A204.1 (cell line): Measurements from ENCODE around the gene PRR14.
A peak's percentile ranks its signal among the peaks of the same experiment; 100 is the strongest.

ENCODE experiments used
- FAIRE-seq: peaks from 2 replicates; lab custom pipeline; 2012; peaks lifted over from hg19 to GRCh38; lab: Jason Lieb, UNC

The PRR14 gene

GRCh38 chr16:30650369-30651123, at the start of gene PRR14:
PRR14 (plus strand) TSS chr16:30650960; CDS start chr16:30651646, 686 bp downstream.
- FAIRE-seq: peak; percentile 97

GRCh38 chr16:30601966-30602365, 48.8 kb upstream of the PRR14 start:
- no peak for FAIRE-seq

- FAIRE-seq: no peak
These were observed 48.0 kb upstream of the PRR14 start for GRCh38 chr16:30602616-30603277.

GRCh38 chr16:30603945-30604315, 46.8 kb upstream of the PRR14 start:
- no peak for FAIRE-seq

- no peak for FAIRE-seq
These were observed 46.3 kb upstream of the PRR14 start for GRCh38 chr16:30604316-30604947.

GRCh38 chr16:30605158-30605557, 45.6 kb upstream of the PRR14 start:
- no peak for FAIRE-seq

- FAIRE-seq: no peak
These were observed 44.8 kb upstream of the PRR14 start for GRCh38 chr16:30606004-30606403.

GRCh38 chr16:30609002-30609925, 41.5 kb upstream of the PRR14 start:
- FAIRE-seq: no peak

- peak; percentile 95 for FAIRE-seq
These were observed 40.6 kb upstream of the PRR14 start, which contains the start of gene ZNF689 for GRCh38 chr16:30609926-30610839. ZNF689 (minus strand) TSS chr16:30610389; CDS start chr16:30610041, 348 bp downstream.

GRCh38 chr16:30615358-30616091, 35.2 kb upstream of the PRR14 start:
- FAIRE-seq: no peak

GRCh38 chr16:30619202-30619601, 31.6 kb upstream of the PRR14 start:
- FAIRE-seq: no peak

GRCh38 chr16:30619638-30620037, 31.1 kb upstream of the PRR14 start:
- no peak for FAIRE-seq

GRCh38 chr16:30620169-30620568, 30.6 kb upstream of the PRR14 start:
- FAIRE-seq: no peak

- no peak for FAIRE-seq
These were observed 29.0 kb upstream of the PRR14 start for GRCh38 chr16:30621765-30622164.

- FAIRE-seq: no peak
These were observed 28.2 kb upstream of the PRR14 start for GRCh38 chr16:30622455-30623032.

- no peak for FAIRE-seq
These were observed 27.1 kb upstream of the PRR14 start for GRCh38 chr16:30623536-30624283.

GRCh38 chr16:30626236-30626635, 24.5 kb upstream of the PRR14 start:
- no peak for FAIRE-seq

- peak; percentile 62 for FAIRE-seq
These were observed 21.9 kb upstream of the PRR14 start for GRCh38 chr16:30628628-30629540.
